PC-3 (cell line): ENCODE results near the gene CCNYL1.

Experiments
- EZH2 ChIP-seq: fragments of 300-600 bp; sonication (generic); IDR thresholded peaks from one replicate; pipeline ENCODE4 v1.6.1; 2017; ENCODE audit warnings: antibody characterized with exemption, mild to moderate bottlenecking, low read length; ENCODE audit not compliant: unreplicated experiment
- TF ChIP-seq, protein P1 (sequence below): fragments of 300-600 bp; sonication (generic); conservative IDR thresholded peaks from 2 replicates; pipeline ENCODE4 v1.5.1; 2017; ENCODE audit warnings: antibody characterized with exemption, low read depth, mild to moderate bottlenecking, low read length

DNA sequence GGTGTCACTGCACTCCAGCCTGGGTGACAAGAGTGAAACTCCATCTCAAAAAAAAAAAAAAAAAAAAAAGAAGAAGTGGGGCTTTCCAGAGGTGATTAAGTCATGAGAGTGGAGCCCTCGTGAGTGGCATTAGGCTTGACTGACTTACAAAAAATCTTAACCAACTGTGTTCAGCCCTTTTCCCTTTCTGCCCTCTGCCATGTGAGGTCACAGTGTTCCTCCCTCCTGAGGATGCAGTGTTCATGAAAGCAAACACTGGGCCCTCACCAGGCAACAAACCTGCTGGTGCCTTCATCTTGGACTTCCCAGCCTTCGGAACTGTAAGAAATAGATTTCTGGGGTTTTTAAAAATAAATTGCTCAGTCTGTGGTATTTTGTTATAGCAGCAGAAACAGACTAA is 49.2 kb upstream of the CCNYL1 start:
- TF ChIP-seq, protein P1, sequence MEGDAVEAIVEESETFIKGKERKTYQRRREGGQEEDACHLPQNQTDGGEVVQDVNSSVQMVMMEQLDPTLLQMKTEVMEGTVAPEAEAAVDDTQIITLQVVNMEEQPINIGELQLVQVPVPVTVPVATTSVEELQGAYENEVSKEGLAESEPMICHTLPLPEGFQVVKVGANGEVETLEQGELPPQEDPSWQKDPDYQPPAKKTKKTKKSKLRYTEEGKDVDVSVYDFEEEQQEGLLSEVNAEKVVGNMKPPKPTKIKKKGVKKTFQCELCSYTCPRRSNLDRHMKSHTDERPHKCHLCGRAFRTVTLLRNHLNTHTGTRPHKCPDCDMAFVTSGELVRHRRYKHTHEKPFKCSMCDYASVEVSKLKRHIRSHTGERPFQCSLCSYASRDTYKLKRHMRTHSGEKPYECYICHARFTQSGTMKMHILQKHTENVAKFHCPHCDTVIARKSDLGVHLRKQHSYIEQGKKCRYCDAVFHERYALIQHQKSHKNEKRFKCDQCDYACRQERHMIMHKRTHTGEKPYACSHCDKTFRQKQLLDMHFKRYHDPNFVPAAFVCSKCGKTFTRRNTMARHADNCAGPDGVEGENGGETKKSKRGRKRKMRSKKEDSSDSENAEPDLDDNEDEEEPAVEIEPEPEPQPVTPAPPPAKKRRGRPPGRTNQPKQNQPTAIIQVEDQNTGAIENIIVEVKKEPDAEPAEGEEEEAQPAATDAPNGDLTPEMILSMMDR = no peak
- no peak for TF ChIP-seq EZH2
